Smooth muscle cell (in vitro differentiated cells): ENCODE measurements around the gene SHROOM3. TPM values are rescaled to one million over a fixed set of nuclear protein-coding genes. Genes with fewer than 3 reads are reported as not detected.

Source experiments
- DNase-seq: peaks from one replicate; lab custom pipeline; 2025; ENCODE audit not compliant: unreplicated experiment; lab: John Stamatoyannopoulos, UW
- H2AFZ ChIP-seq: fragments of 200-600 bp; sonication (generic); 2 replicates; pipeline ENCODE4 v1.6.0; 2016; ENCODE audit warnings: antibody characterized with exemption, low read depth, mild to moderate bottlenecking
- H3F3A ChIP-seq: fragments of 200-600 bp; sonication (generic); 2 replicates; pipeline ENCODE4 v1.6.0; 2017; ENCODE audit warnings: antibody characterized with exemption, low read depth
- H3K27ac ChIP-seq: fragments of 200-600 bp; sonication (generic); 2 replicates; pipeline ENCODE4 v1.5.1; 2016; ENCODE audit warnings: low read depth, mild to moderate bottlenecking
- H3K27me3 ChIP-seq: fragments of 200-600 bp; sonication (generic); 2 replicates; pipeline ENCODE4 v1.6.1; 2016; ENCODE audit warnings: low read depth, mild to moderate bottlenecking
- H3K36me3 ChIP-seq: fragments of 200-600 bp; sonication (generic); 2 replicates; pipeline ENCODE4 v1.5.1; 2016; ENCODE audit warnings: low read depth
- H3K4me1 ChIP-seq: fragments of 200-600 bp; sonication (generic); 2 replicates; pipeline ENCODE4 v1.5.1; 2016; ENCODE audit warnings: low read depth
- H3K4me2 ChIP-seq: fragments of 200-600 bp; sonication (generic); 2 replicates; pipeline ENCODE4 v1.6.0; 2016; ENCODE audit warnings: mild to moderate bottlenecking
- H3K4me3 ChIP-seq: fragments of 200-600 bp; sonication (generic); 2 replicates; pipeline ENCODE4 v1.5.1; 2016; ENCODE audit warnings: mild to moderate bottlenecking
- H3K79me2 ChIP-seq: fragments of 200-600 bp; sonication (generic); 2 replicates; pipeline ENCODE4 v1.6.0; 2016; ENCODE audit warnings: low read depth, mild to moderate bottlenecking
- H3K9ac ChIP-seq: fragments of 200-600 bp; sonication (generic); 2 replicates; pipeline ENCODE4 v1.6.0; 2016; ENCODE audit warnings: low read depth
- H3K9me3 ChIP-seq: fragments of 200-600 bp; sonication (generic); replicated peaks from 2 replicates; pipeline ENCODE4 v1.5.1; 2016; ENCODE audit warnings: low read depth
- H4K20me1 ChIP-seq: fragments of 200-600 bp; sonication (generic); 2 replicates; pipeline ENCODE4 v1.6.0; 2016; ENCODE audit warnings: low read depth
- CTCF ChIP-seq: fragments of 200-600 bp; sonication (generic); IDR thresholded peaks from 2 replicates; pipeline ENCODE4 v1.5.1; 2017; ENCODE audit warnings: borderline replicate concordance, mild to moderate bottlenecking, antibody characterized with exemption; ENCODE audit not compliant: insufficient read depth, poor library complexity, severe bottlenecking
- WGBS: methylation state at CpG from one replicate; pipeline ENCODE4 v1.1.7; 2016; ENCODE audit warnings: low lambda C conversion rate; 5-methylcytosine and 5-hydroxymethylcytosine counted together
- polyA plus RNA-seq: library from polyadenylated mRNA; unstranded; fragments of >200 nt; fragmentation: Nextera tagmentation; extraction: Ambion mirVana; gene quantifications from 2 replicates; pipeline ENCODE4 v1.2.1, GENCODE V29; 2016
- total RNA-seq: library from RNA; depleted of rRNA; stranded (reverse); fragments of >200 nt; gene quantifications from 2 replicates; pipeline ENCODE4 v1.2.3, GENCODE V29; 2014

Gene SHROOM3
- total and polyA plus RNA-seq, 2 experiments from 2014 or later, result 10.0 to 31.9 TPM

GRCh38 chr4:76582817-76583087 lies 147.7 kb downstream of the SHROOM3 start:
- no peak overlapping the region for H3K27ac ChIP-seq
- H3K79me2 ChIP-seq, result peaks cover 5% of the 10 kb centered on the region
- no peaks in the 10 kb centered on the region for H3K9me3 ChIP-seq
- H3K4me2 ChIP-seq, result no peak overlapping the region
- no peaks in the 10 kb centered on the region for H3K27me3 ChIP-seq
- no peaks in the 10 kb centered on the region for H3K36me3 ChIP-seq
- peaks cover 5% of the 10 kb centered on the region for H3F3A ChIP-seq
- peaks cover 20% of the 10 kb centered on the region for H3K4me1 ChIP-seq
- H2AFZ ChIP-seq, result no peak overlapping the region
- no peak for DNase-seq
- no peak overlapping the region for H3K9ac ChIP-seq
- no peaks in the 10 kb centered on the region for H4K20me1 ChIP-seq
- WGBS, result 65% methylated on average over 3 of the region's 3 CpGs
- TF ChIP-seq CTCF, result no peak
- no peak overlapping the region for H3K4me3 ChIP-seq

GRCh38 chr4:76584241-76585152 lies 149.5 kb downstream of the SHROOM3 start:
- Histone ChIP-seq H2AFZ (peak overlapping the region; percentile 67), H3K4me1 (peaks cover 37% of the 10 kb centered on the region), H3F3A (peaks cover 11% of the 10 kb centered on the region), H3K36me3 (no peaks in the 10 kb centered on the region), H3K9ac (no peak overlapping the region), H3K4me2 (peak overlapping the region; percentile 90), H4K20me1 (no peaks in the 10 kb centered on the region), H3K79me2 (peaks cover 13% of the 10 kb centered on the region), H3K9me3 (no peaks in the 10 kb centered on the region), H3K27ac (peak overlapping the region; percentile 82), H3K27me3 (no peaks in the 10 kb centered on the region), H3K4me3 (no peak overlapping the region)
- DNase-seq, result no peak
- no peak for TF ChIP-seq CTCF
- WGBS, result 27% methylated on average over 9 of the region's 9 CpGs

- WGBS, result 53% methylated on average over 5 of the region's 5 CpGs
- Histone ChIP-seq H3F3A (peaks cover 17% of the 10 kb centered on the region), H3K9me3 (no peaks in the 10 kb centered on the region), H3K27ac (peak overlapping the region; percentile 82), H3K4me2 (peak overlapping the region; percentile 90), H3K4me3 (peak overlapping the region; percentile 44), H3K4me1 (peaks cover 44% of the 10 kb centered on the region), H2AFZ (peak overlapping the region; percentile 83), H3K79me2 (peaks cover 13% of the 10 kb centered on the region), H3K9ac (peak overlapping the region; percentile 79), H3K27me3 (no peaks in the 10 kb centered on the region), H4K20me1 (no peaks in the 10 kb centered on the region), H3K36me3 (no peaks in the 10 kb centered on the region)
- DNase-seq, result no peak
- no peak for TF ChIP-seq CTCF
Measured at GRCh38 chr4:76585272-76585671, 150.2 kb downstream of the SHROOM3 start.
